CD4-positive, alpha-beta T cell treated with Interleukin-6 for 4 hours (primary cell): ENCODE data around the gene EXD2.
"Not testable (repeated sequence)": the region's sequence is repeated elsewhere in the genome, so short reads cannot be mapped to it uniquely, and the experiment has no call there.

Experiments
- DNase-seq: peaks from one replicate; pipeline ENCODE4 v3.0.0-alpha.2; 2020; ENCODE audit warnings: mixed read lengths

EXD2 gene

GRCh38 chr14:69284170-69284569, 92.9 kb downstream of the EXD2 start:
- DNase-seq, result no peak

- no peak for DNase-seq
Observed at GRCh38 chr14:69285661-69286255, 94.5 kb downstream of the EXD2 start.

GRCh38 chr14:69287098-69288010, 96.1 kb downstream of the EXD2 start:
- no peak for DNase-seq

- DNase-seq, result no peak
Observed at GRCh38 chr14:69288011-69288771, 96.9 kb downstream of the EXD2 start.

GRCh38 chr14:69288956-69289705, 97.8 kb downstream of the EXD2 start:
- DNase-seq, result no peak

- DNase-seq, result no peak
Observed at GRCh38 chr14:69289811-69290520, 98.7 kb downstream of the EXD2 start.

- not testable (repeated sequence) for DNase-seq
Observed at GRCh38 chr14:69290881-69291280, 99.6 kb downstream of the EXD2 start.

GRCh38 chr14:69291396-69291795, 100.1 kb downstream of the EXD2 start:
- DNase-seq, result no peak

GRCh38 chr14:69291891-69292561, 100.7 kb downstream of the EXD2 start:
- DNase-seq, result no peak
